Dedifferentiated amniotic fluid mesenchymal stem cell (primary cell): Measurements from ENCODE around the gene SLC35A4.
"Not testable (repeated sequence)": the region's sequence is repeated elsewhere in the genome, so short reads cannot be mapped to it uniquely, and the experiment has no call there.

Experiments used
- DNase-seq: peaks from one replicate; pipeline ENCODE4 v3.0.0-alpha.2; 2016; ENCODE audit errors: extremely low spot score

Gene SLC35A4

DNA sequence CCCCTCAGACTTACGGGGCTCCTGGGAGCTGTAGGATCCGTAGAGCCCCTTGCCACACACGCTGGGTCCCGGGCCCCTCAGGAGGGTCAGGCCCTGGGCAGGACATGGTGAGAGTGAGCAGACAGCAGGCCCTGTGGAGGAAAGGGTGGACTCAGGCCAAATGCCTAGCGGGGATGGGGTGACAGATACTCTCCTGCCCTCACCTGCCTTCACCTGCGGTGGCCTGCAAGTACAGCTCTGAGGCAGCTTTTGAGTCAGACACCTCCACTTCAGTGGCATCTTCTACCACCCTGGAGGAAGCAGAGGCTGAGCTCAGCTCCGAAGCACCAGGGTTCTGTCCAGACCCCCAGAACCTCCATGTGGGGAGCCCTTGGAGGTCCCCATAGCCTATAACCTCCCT is 26.2 kb downstream of the SLC35A4 start:
- DNase-seq, result no peak

DNA sequence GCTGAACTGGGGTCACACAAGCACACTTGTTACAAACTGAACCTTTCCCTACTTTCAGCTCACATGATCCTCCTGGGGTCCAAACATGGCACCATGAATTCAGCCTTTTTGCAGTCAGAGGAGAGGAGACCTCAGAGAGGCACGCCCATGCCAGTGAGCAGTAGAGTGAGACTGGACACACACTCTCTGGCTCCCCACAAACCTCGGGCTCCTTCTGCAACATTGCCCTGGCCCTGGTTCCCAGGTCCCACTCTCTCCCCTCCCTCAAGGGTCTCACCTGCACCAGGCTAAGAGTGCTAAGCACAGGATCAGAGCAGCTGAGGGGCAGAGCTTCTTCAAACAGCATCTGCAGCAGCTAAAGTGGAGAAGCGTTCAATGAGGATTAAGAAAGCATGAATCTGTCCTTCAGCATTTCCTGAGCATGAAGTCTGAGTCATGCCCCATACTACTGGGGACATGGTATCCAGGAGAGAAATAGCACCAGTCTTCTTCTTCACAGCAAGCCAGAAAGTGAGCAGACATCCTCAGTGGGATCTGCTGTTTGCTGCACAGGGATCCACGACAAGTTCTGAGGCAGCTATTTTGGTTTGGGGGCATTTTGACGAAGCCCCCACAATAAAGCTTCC is 27.2 kb downstream of the SLC35A4 start:
- peak; percentile 37 for DNase-seq

DNA sequence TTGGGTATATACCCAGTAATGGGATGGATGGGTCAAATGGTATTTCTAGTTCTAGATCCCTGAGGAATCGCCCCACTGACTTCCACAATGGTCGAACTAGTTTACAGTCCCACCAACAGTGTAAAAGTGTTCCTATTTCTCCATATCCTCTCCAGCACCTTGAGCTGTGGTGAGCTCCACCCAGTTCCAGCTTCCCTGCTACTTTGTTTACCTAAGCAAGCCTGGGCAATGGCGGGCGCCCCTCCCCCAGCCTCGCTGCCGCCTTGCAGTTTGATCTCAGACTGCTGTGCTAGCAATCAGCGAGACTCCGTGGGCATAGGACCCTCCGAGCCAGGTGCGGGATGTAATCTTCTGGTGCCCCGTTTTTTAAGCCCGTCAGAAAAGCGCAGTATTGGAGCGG is 28.4 kb downstream of the SLC35A4 start:
- not testable (repeated sequence) for DNase-seq

DNA sequence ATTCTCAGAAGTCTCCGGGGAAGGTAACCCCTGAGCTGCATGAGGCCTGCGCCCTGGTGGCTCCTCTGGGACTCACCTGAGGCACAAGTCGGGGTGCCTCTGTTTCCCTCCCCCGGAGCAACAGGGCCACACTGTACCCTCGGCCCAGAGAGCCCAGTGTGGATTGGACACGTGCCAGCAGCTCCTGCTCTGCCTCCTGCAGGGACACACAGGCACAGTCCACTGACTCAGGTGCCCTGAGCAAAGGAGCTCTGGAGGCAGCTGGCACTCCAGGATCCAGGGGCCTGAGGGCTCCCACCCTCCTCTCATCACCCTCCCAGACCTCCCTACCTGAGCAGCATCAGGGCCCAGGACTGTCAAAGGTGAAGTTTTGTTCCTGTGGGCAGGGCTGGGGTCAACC is 29.5 kb downstream of the SLC35A4 start:
- no peak for DNase-seq

DNA sequence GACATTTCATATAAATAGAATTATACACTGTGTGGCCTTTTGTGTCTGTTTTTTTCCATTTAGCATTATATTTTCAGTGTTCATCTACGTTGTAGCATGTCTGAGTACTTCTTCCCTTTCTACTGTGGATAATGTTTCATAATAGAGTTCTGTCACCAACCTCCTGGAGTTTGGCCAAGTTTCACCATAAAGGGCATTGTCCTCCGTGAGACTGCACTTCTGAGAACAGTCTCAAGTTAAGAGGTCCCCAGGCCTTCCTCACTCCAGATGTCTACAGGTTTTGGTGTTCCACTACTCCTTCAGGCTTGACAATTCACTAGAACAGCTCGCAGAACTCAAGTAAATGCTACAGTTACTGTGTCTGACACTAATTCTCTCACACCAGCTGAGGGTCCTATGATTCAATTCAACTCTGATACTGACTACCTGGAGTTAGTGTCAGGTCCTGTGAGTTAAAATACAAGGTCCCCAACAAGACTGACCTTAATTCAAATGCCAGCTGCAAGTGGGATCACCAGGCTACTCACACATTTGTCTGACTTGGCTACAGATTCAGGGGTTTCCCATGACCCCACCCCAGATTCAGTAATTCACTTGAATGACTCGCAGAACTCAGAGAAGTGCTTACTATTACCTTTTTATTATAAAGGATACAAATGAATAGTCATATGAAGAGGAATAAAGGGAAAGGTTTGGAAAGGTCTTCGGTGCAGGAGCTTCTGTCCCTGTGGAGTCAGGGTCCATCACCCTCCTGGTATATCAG is 31.1 kb downstream of the SLC35A4 start:
- no peak for DNase-seq

DNA sequence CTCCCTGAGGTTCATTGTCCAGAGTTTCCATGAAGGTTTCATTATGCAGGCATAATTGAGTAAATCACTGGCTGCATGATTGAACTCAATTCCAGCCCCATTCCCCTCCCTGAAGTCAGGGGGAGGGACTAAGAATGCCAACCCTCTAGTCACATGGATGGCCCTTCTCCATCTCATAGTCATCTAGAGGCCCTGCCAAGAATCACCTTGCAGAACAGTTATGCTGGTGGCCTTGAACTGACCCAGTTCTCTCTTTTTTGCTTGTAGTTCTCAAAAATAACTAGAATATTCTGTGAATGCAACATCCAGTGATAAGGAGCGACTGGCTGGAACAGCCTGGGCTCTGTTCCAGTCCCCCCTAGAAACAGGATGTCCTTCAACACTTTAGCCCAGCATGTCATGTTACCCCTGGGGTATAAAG is 31.7 kb downstream of the SLC35A4 start:
- DNase-seq, result no peak

DNA sequence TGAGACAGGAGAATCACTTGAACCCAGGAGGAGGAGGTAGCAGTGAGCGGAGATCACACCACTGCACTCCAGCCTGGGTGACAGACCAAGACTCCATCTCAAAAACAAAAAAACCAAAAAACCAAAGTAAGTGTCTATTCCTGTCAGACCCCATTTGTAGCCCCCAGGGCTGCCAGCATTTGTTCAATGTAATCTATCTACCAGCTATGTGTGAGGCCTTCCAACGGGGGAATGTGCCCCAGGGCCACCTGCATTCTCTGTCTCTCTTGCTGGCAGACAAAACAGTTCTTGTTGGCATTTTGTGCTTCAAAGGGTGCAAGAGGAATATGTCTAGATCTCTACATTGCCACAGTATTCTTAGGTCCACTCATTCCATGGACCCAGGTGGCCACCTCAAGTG is 34.2 kb downstream of the SLC35A4 start:
- DNase-seq, result no peak

DNA sequence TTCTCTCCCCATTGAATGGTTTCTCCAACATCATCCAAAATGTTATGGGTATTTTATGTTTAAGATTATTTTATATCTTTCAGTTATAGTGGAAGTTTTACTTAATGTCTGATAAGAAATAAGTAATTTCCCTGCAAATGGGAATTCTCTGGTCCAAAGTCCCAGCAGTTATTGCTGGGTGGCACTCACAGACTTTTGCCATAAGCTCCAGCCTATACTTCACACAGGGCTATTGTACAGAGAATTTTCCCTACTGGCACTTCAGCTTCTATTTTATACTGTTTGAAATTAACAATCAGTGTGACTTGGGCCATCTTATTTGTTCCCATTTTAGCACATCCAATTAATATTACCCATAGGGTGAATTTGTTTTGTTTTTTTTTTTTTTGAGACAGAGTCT is 35.5 kb downstream of the SLC35A4 start:
- no peak for DNase-seq

DNA sequence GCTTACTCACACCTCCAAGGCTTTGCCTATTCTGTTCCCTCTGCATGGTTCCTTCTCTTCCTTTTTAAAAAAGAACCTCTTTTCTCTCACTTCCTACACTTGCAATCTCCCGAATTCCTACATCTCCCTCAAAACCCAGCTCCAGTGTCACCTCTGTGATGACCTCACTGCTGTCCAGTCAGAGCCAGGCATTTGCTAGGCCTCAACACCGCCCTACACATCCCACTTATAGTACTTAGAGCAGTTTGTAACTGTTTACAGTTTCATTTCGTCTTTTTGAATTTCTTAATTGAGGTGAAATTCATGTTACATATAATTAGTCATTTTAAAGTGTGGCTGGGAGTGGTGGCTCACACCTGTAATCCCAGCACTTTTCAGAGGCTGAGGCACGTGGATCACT is 37.5 kb downstream of the SLC35A4 start:
- DNase-seq, result no peak

DNA sequence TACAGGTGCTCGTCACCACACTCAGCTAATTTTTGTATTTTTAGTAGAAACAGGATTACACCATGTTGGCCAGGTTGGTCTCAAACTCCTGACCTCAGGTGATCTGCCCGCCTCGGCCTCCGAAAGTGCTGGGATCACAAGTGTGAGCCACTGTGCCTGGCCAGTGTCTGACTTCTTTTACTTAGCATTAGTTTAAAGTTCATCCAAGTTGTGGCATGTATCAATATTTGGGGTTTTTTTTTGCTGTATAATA is 38.7 kb downstream of the SLC35A4 start:
- not testable (repeated sequence) for DNase-seq

DNA sequence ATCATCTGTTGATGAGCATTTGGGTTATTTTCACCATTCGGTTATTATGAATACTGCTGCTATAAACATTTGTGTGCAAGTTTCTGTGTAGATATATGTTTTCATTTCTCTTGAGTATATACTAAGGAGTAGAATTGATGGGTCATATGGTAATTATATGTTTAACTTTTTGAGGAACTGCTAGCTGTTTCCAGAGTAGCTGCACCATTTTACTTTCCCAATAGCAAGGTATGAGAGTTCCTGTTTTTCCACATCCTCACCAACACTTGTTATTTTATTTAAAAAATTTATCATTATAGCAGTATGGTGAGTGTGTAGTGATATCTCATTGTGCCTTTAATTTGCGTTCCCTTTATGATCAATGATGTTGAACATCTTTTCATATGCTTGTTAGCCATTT is 39.1 kb downstream of the SLC35A4 start:
- DNase-seq, result no peak

DNA sequence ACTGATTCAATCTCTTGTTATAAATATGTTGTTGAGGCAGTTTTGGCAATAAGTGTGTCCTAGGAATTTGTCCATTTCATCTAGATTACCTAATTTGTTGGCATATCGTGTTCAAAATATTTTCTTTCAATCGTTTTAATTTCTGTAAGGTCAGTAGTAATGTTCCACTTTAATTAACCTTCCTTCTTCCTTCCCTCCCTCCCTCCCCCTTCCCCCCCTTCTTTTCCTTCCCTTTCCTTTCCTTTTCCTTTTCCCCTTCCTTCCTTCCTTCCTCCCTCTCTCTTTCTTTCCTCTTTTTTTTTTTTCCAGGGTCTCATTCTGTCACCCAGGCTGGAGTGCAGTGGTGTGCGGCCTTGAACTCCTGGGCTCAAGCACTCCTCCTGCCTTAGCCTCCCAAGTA is 41.3 kb downstream of the SLC35A4 start:
- DNase-seq, result no peak

DNA sequence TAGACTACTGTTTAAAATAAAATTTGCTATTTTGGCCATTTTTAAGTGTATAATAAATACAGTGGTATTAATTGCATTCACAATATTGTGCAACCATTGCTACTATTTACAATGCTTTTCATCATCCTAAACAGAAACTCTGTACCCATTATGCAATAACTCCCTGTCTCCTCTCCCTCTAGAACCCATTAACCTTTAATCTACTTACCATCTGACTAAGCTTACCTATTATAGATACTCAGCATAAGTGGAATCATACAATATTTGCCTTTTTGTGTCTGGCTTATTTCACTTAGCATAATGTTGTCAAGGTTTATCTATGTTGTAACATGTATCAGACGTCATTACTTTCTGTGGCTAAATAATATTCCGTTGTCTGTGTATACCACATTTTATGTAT is 42.4 kb downstream of the SLC35A4 start:
- DNase-seq, result no peak

DNA sequence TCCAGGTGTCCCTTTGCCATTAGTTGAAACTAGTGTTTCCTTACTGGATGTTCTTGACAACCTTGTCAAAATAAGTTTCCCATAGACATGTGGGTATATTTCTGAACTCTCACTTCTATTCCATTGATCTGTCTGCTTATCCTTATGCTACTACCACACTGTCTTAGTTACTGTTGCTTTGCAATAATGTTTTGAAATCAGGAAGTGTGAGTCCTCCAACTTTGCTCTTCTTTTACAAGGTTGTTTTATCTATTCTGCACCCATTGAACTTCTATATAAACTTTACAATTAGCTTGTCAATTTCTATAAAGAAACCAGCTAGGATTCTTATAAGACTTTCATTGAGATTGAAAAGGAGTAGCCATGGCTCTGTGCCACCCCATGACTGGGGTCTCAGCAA is 44.1 kb downstream of the SLC35A4 start:
- no peak for DNase-seq

DNA sequence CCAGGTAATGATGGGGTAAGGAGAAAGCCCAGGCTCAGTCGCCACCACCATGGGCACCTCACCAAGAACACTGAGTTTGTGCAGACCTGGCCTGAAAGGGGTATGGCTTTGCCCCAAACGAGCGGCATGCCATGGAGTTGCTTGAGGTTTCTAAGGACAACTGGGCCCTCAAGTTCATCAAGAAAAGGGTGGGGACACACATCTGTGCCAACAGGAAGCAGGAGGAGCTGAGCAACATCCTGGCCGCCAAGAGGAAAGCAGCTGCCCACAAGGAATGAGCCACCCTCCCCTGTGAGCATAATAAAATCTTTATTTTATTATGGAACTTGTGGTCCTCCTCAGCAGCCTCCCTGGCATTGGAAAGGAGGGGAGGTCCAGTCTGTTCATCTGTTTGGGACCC is 44.5 kb downstream of the SLC35A4 start:
- DNase-seq, result no peak

DNA sequence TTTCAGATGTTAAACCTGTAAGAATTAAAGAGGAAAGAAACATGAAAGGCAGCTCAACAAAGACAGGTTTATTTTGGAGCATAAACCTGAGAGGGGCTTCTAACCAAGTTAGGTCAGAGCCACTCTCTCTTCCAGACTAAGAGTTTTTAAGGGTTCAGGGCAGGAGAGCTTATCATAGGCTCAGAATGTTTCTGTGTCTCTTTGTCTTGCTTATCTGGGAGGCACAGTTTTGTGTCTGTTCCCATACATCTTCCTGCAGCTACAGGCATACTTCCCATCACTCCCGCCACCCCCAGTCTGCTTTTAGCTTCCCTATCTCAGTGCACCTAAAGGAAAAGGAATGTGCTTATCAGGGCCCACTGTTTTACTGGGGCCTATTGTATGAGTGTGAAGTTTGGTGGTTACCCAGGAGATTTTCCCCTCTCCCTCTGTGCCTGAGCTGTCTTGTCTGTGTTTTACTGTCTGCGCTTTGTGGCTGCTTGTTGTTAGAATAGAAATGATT is 46.4 kb downstream of the SLC35A4 start:
- no peak for DNase-seq
